HepG2 (cell line): ENCODE results near the gene PROC. TPM values are rescaled to one million over a fixed set of nuclear protein-coding genes. Genes with fewer than 3 reads are reported as not detected.
A peak's percentile ranks its signal among the peaks of the same experiment; 100 is the strongest.

ENCODE experiments used
- ATAC-seq: fragments of 200-7000 bp; cut with Tn5 transposase; 3 replicates; pipeline ENCODE4 v1.9.1; 2020; ENCODE audit warnings: mild to moderate bottlenecking, moderate library complexity
- BruUV-seq: library from RNA; stranded (reverse); fragments of 400-500 nt; replicated peaks from 2 replicates; lab custom pipeline; 2021; lab: Mats Ljungman, UMichigan
- CTCF ChIA-PET: fragments of 300-600 bp; formaldehyde crosslinking; extraction: SDS; loops from one replicate; lab custom pipeline; 2021; ENCODE audit warnings: low total read pairs, inconsistent platforms, low intra/inter-chr PET ratio; lab: Yijun Ruan, JAX
- POLR2A ChIA-PET: fragments of 350-600 bp; sonication (Branson Sonifier 250); formaldehyde crosslinking; loops from one replicate; lab custom pipeline; 2020; ENCODE audit warnings: antibody characterized with exemption, inconsistent platforms; lab: Yijun Ruan, JAX
- DNase-seq: peaks from one replicate; pipeline ENCODE4 v3.0.0-alpha.2; 2015; ENCODE audit warnings: low spot score
- FAIRE-seq: peaks from 3 replicates; lab custom pipeline; 2011; peaks lifted over from hg19 to GRCh38; lab: Jason Lieb, UNC
- H2AFZ ChIP-seq: one replicate; pipeline ENCODE4 v1.6.1; 2011; ENCODE audit warnings: low read length, inconsistent platforms
- H3K27ac ChIP-seq: fragments of 300-600 bp; 3 replicates; pipeline ENCODE4 v1.8.0; 2011; ENCODE audit warnings: mixed run types, mild to moderate bottlenecking, mixed read lengths, low read length, inconsistent platforms; ENCODE audit not compliant: insufficient read depth; ENCODE audit errors: extremely low read length
- H3K27me3 ChIP-seq, 2 experiments: fragments of 200-600 bp in 1 of 2; 2 replicates in 1 of 2; 3 replicates in 1 of 2; pipeline versions ENCODE4 v1.6.0 to v1.8.0; 2011; ENCODE audit warnings: low read length in 2 of 2, mild to moderate bottlenecking in 2 of 2, moderate library complexity in 2 of 2, inconsistent platforms in 1 of 2; ENCODE audit not compliant: insufficient read depth in 2 of 2, control insufficient read depth in 1 of 2
- H3K36me3 ChIP-seq, 2 experiments: fragments of 200-600 bp in 1 of 2; replicated peaks in 1 of 2; 2 replicates in 1 of 2; 3 replicates in 1 of 2; pipeline versions ENCODE4 v1.5.1 to v1.8.0; 2011; ENCODE audit warnings: low read length in 2 of 2, inconsistent platforms in 1 of 2; ENCODE audit not compliant: insufficient read depth in 2 of 2, control insufficient read depth in 1 of 2
- H3K4me1 ChIP-seq: 2 replicates; pipeline ENCODE4 v1.5.1; 2012; ENCODE audit warnings: low read length, inconsistent platforms; ENCODE audit not compliant: insufficient read depth
- H3K4me2 ChIP-seq: 2 replicates; pipeline ENCODE4 v1.6.0; 2011; ENCODE audit warnings: low read depth, low read length, inconsistent platforms
- H3K4me3 ChIP-seq, 3 experiments: fragments of 200-600 bp in 1 of 3; sonication (generic), shearing (Covaris generic) in 1 of 3; replicated peaks in 1 of 3; 2 replicates each; pipeline ENCODE4 v1.5.1; 2011 to 2016; ENCODE audit warnings: low read length in 3 of 3, inconsistent platforms in 2 of 3, low read depth in 2 of 3, mild to moderate bottlenecking in 2 of 3, control low read depth in 1 of 3, mixed read lengths in 1 of 3; ENCODE audit not compliant: insufficient read depth in 1 of 3
- H3K79me2 ChIP-seq: one replicate; pipeline ENCODE4 v1.6.1; 2011; ENCODE audit warnings: low read length, inconsistent platforms; ENCODE audit not compliant: insufficient read depth
- H3K9ac ChIP-seq: 2 replicates; pipeline ENCODE4 v1.6.0; 2011; ENCODE audit warnings: mild to moderate bottlenecking, low read depth, low read length, inconsistent platforms; ENCODE audit not compliant: insufficient read depth
- H3K9me3 ChIP-seq: 2 replicates; pipeline ENCODE4 v1.5.1; 2012; ENCODE audit warnings: mild to moderate bottlenecking, low read length
- H4K20me1 ChIP-seq: 2 replicates; pipeline ENCODE4 v1.6.0; 2011; ENCODE audit warnings: inconsistent platforms, mild to moderate bottlenecking, low read length, moderate library complexity; ENCODE audit not compliant: insufficient read depth
- ASH2L ChIP-seq: fragments of 300-600, 200-600 bp; sonication (generic); IDR thresholded peaks from 2 replicates; pipeline ENCODE4 v1.7.0; 2017; ENCODE audit warnings: low read depth, mild to moderate bottlenecking, moderate library complexity, mixed read lengths, low read length; ENCODE audit not compliant: insufficient read length
- E2F2 ChIP-seq: sonication (generic); formaldehyde crosslinking; IDR thresholded peaks from 2 replicates; pipeline ENCODE4 v1.4.0; 2020; ENCODE audit warnings: missing genetic modification reagents, borderline replicate concordance
- HNRNPH1 ChIP-seq: fragments of 200-400 bp; formaldehyde crosslinking; optimal IDR thresholded peaks from 2 replicates; pipeline ENCODE3; 2017; ENCODE audit warnings: mild to moderate bottlenecking, low read depth, low read length
- MBD4 ChIP-seq: IDR thresholded peaks from 2 replicates; pipeline ENCODE4 v1.6.1; 2012; ENCODE audit warnings: low read length, inconsistent platforms, borderline replicate concordance
- NAIF1 ChIP-seq: sonication (generic); formaldehyde crosslinking; IDR thresholded peaks from 2 replicates; pipeline ENCODE4 v1.5.0; 2020; ENCODE audit warnings: mild to moderate bottlenecking, missing genetic modification reagents, borderline replicate concordance
- POLR2A ChIP-seq, 2 experiments: IDR thresholded peaks; 2 replicates each; pipeline ENCODE4 v1.6.1; 2011; ENCODE audit warnings: low read depth in 2 of 2, low read length in 2 of 2, mild to moderate bottlenecking in 1 of 2, moderate library complexity in 1 of 2; ENCODE audit not compliant: insufficient read depth in 1 of 2
- TFDP1 ChIP-seq: IDR thresholded peaks from 2 replicates; pipeline ENCODE4 v1.6.1; 2016; ENCODE audit warnings: missing compliant biosample characterization, missing genetic modification reagents, borderline replicate concordance
- ZKSCAN5 ChIP-seq: sonication (generic); formaldehyde crosslinking; IDR thresholded peaks from 2 replicates; pipeline ENCODE4 v1.5.1; 2020; ENCODE audit warnings: mild to moderate bottlenecking, missing genetic modification reagents
- ZNF256 ChIP-seq: sonication (generic); formaldehyde crosslinking; conservative IDR thresholded peaks from 2 replicates; pipeline ENCODE4 v1.4.0; 2020; ENCODE audit warnings: missing genetic modification reagents
- ZNF274 ChIP-seq: sonication (generic); formaldehyde crosslinking; IDR thresholded peaks from 2 replicates; pipeline ENCODE4 v1.5.1; 2020; ENCODE audit warnings: mild to moderate bottlenecking, missing genetic modification reagents
- ZNF543 ChIP-seq: sonication (generic); formaldehyde crosslinking; IDR thresholded peaks from 2 replicates; pipeline ENCODE4 v1.4.0; 2020; ENCODE audit warnings: mild to moderate bottlenecking, missing genetic modification reagents
- ZNF552 ChIP-seq: sonication (generic); formaldehyde crosslinking; IDR thresholded peaks from 2 replicates; pipeline ENCODE4 v1.9.0; 2022; ENCODE audit warnings: missing genetic modification reagents, mild to moderate bottlenecking, borderline replicate concordance
- ZNF569 ChIP-seq: sonication (generic); formaldehyde crosslinking; IDR thresholded peaks from 2 replicates; pipeline ENCODE4 v1.5.0; 2020; ENCODE audit warnings: mild to moderate bottlenecking, missing genetic modification reagents, moderate library complexity, borderline replicate concordance
- WGBS: methylation state at CpG from one replicate; pipeline ENCODE4 v1.1.6; 2017; ENCODE audit warnings: low lambda C conversion rate; 5-methylcytosine and 5-hydroxymethylcytosine counted together
- in situ Hi-C: cut with HindIII; loops from 2 replicates; pipeline ENCODE4 v1.10.0; 2017; ENCODE audit warnings: low pct_unique_long_range_greater_than_20kb; ENCODE audit not compliant: extremely low pct_ligation_motif_present
- intact Hi-C: fragments of 100-400 bp; cut with micrococcal nuclease; formaldehyde crosslinking; loops from one replicate; pipeline ENCODE4 v1.10.0; 2022; ENCODE audit not compliant: unreplicated experiment
- polyA plus RNA-seq, 8 experiments: library from polyadenylated mRNA; depleted of rRNA in 3 of 8; stranded (reverse) in 7 of 8; unstranded in 1 of 8; fragments of >200 nt; fragmentation: Illumina TruSeq in 4 of 8; extraction: Trizol in 4 of 8; gene quantifications; 2 replicates each; pipeline versions ENCODE4 v1.2.1 to v1.2.3, GENCODE V29; 2011 to 2016; ENCODE audit warnings: low read depth in 4 of 8, missing spikeins in 1 of 8, mixed read lengths in 1 of 8; ENCODE audit not compliant: insufficient read depth in 1 of 8
- total RNA-seq, 5 experiments: library from RNA; depleted of rRNA; stranded (reverse); fragments of >200 nt; fragmentation: Illumina TruSeq; extraction: Trizol; gene quantifications; 2 replicates each; pipeline ENCODE4 v1.2.3, GENCODE V29; 2016; ENCODE audit warnings: low read depth in 1 of 5

PROC gene
- total and polyA plus RNA-seq, 2 of the 13 experiments (the other 11 are each of a cell fraction or from before 2014, with no cell fraction given), result 134 to 185 TPM

- in situ Hi-C loops (no loop called here), intact Hi-C loops (no loop called here)
- Histone ChIP-seq H3K36me3 (no peaks in the 10 kb centered on the region), H3K79me2 (no peaks in the 10 kb centered on the region), H3K4me1 (peaks cover 34% of the 10 kb centered on the region), H3K4me3 (no peak overlapping the region), H4K20me1 (no peaks in the 10 kb centered on the region), H3K4me2 (no peak overlapping the region), H2AFZ (no peak overlapping the region), H3K27ac (no peak overlapping the region), H3K9ac (no peak overlapping the region), H3K9me3 (peaks cover 8% of the 10 kb centered on the region), H3K27me3 (no peaks in the 10 kb centered on the region)
- BruUV-seq, result no TSS peak
- whole genome bisulfite sequencing, result 93% methylated on average over 2 of the region's 2 CpGs
- ChIA-PET POLR2A (no interaction called here), CTCF (no interaction called here)
- DNase-seq (no peak), ATAC-seq (no peak), FAIRE-seq (no peak)
- no peak for TF ChIP-seq MBD4
These were observed 30.3 kb downstream of the PROC start for GRCh38 chr2:127448526-127448925.

- DNase-seq, result no peak
- CTCF ChIA-PET, result no interaction called here
- TF ChIP-seq POLR2A (IDR thresholded peaks at IDR 0.05; ENCODE audit: insufficient read depth in 1 of 2, low read depth in 2 of 2, low read length in 2 of 2), result no peak
- no peak for TF ChIP-seq ZNF569 (CRISPR knock-in tag)
- no peak for TF ChIP-seq ZKSCAN5 (CRISPR knock-in tag)
- no peak for TF ChIP-seq NAIF1 (CRISPR knock-in tag)
- TF ChIP-seq ZNF543, result no peak
- no peak for TF ChIP-seq ASH2L
- no peak for TF ChIP-seq ZNF274 (CRISPR knock-in tag)
- no peak for TF ChIP-seq TFDP1 (CRISPR knock-in tag)
- no peak for TF ChIP-seq E2F2 (CRISPR knock-in tag)
- no peak for TF ChIP-seq HNRNPH1
- no peak for TF ChIP-seq ZNF256 (CRISPR knock-in tag)
- no peak for TF ChIP-seq ZNF552 (CRISPR knock-in tag)
- Histone ChIP-seq H3K36me3 (no peaks in the 10 kb centered on the region), H3K9ac (no peak overlapping the region), H3K79me2 (no peaks in the 10 kb centered on the region), H4K20me1 (no peaks in the 10 kb centered on the region), H3K27me3 (no peaks in the 10 kb centered on the region), H2AFZ (peak overlapping the region; percentile 49), H3K4me3 (no peak overlapping the region), H3K27ac (no peak overlapping the region), H3K4me2 (no peak overlapping the region), H3K4me1 (peaks cover 43% of the 10 kb centered on the region), H3K9me3 (peaks cover 7% of the 10 kb centered on the region)
- FAIRE-seq, result no peak
- ATAC-seq, result no peak
- no TSS peak for BruUV-seq
- POLR2A ChIA-PET, result no interaction called here
- 87% methylated on average over 4 of the region's 4 CpGs for WGBS
- in situ Hi-C loops, result no loop called here
- intact Hi-C loops, result no loop called here
These were observed 31.2 kb downstream of the PROC start for GRCh38 chr2:127449414-127449813.
